ENCODE data around the gene SH3RF3. TPM values are rescaled to one million over a fixed set of nuclear protein-coding genes. Genes with fewer than 3 reads are reported as not detected.

The SH3RF3 gene
- total and polyA plus RNA-seq, 2 of the 13 experiments (the other 11 are each of a cell fraction or from before 2014, with no cell fraction given) = 0.04 TPM; not detected in 1

DNA sequence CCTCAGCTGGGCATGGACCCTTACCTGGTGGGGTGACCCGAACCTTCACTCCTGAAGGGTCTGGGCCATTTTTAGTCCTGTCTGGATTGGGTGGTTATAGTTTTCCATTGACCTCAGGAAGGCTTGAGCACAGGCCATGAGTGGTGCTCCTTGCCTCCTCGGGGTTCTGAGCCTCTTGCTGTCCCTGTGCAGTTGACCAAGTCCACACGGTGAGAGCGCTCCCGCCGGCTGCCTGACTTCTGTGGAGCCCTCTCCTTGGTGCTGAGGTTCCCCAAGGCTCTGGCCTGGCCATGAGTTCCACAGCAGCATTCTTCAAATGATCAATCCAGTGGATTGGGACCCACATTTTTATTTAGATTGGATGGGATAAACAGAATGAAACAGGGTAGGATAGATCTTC is 325.3 kb downstream of the SH3RF3 start:
- H2AFZ ChIP-seq (ENCODE audit: low read length) = no peak overlapping the region
- ATAC-seq = no peak
- TF ChIP-seq, protein P1, sequence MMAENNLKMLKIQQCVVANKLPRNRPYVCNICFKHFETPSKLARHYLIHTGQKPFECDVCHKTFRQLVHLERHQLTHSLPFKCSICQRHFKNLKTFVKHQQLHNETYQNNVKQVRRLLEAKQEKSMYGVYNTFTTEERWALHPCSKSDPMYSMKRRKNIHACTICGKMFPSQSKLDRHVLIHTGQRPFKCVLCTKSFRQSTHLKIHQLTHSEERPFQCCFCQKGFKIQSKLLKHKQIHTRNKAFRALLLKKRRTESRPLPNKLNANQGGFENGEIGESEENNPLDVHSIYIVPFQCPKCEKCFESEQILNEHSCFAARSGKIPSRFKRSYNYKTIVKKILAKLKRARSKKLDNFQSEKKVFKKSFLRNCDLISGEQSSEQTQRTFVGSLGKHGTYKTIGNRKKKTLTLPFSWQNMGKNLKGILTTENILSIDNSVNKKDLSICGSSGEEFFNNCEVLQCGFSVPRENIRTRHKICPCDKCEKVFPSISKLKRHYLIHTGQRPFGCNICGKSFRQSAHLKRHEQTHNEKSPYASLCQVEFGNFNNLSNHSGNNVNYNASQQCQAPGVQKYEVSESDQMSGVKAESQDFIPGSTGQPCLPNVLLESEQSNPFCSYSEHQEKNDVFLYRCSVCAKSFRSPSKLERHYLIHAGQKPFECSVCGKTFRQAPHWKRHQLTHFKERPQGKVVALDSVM (CRISPR knock-in tag; IDR thresholded peaks at IDR 0.05) = no peak
- no peak for TF ChIP-seq WIZ (CRISPR knock-in tag; IDR thresholded peaks at IDR 0.05)
- no peak for TF ChIP-seq REPIN1 (CRISPR knock-in tag; IDR thresholded peaks at IDR 0.05; ENCODE audit: borderline replicate concordance, low read depth)
- TF ChIP-seq ZNF3 (CRISPR knock-in tag; IDR thresholded peaks at IDR 0.05) = no peak
- TF ChIP-seq ZFP90 (CRISPR knock-in tag; IDR thresholded peaks at IDR 0.05; ENCODE audit: borderline replicate concordance) = no peak
- no peak for TF ChIP-seq JARID2 (CRISPR knock-in tag; IDR thresholded peaks at IDR 0.05; ENCODE audit: insufficient replicate concordance)
- no peak for TF ChIP-seq ZNF326 (CRISPR knock-in tag; IDR thresholded peaks at IDR 0.05; ENCODE audit: borderline replicate concordance)
- TF ChIP-seq SOX13 (IDR thresholded peaks at IDR 0.05) = no peak
- TF ChIP-seq SOX13 (CRISPR knock-in tag; conservative IDR thresholded peaks at IDR 0.05 in 1 of 2, IDR thresholded peaks at IDR 0.05 in 1 of 2) = no peak
- TF ChIP-seq, protein P2, sequence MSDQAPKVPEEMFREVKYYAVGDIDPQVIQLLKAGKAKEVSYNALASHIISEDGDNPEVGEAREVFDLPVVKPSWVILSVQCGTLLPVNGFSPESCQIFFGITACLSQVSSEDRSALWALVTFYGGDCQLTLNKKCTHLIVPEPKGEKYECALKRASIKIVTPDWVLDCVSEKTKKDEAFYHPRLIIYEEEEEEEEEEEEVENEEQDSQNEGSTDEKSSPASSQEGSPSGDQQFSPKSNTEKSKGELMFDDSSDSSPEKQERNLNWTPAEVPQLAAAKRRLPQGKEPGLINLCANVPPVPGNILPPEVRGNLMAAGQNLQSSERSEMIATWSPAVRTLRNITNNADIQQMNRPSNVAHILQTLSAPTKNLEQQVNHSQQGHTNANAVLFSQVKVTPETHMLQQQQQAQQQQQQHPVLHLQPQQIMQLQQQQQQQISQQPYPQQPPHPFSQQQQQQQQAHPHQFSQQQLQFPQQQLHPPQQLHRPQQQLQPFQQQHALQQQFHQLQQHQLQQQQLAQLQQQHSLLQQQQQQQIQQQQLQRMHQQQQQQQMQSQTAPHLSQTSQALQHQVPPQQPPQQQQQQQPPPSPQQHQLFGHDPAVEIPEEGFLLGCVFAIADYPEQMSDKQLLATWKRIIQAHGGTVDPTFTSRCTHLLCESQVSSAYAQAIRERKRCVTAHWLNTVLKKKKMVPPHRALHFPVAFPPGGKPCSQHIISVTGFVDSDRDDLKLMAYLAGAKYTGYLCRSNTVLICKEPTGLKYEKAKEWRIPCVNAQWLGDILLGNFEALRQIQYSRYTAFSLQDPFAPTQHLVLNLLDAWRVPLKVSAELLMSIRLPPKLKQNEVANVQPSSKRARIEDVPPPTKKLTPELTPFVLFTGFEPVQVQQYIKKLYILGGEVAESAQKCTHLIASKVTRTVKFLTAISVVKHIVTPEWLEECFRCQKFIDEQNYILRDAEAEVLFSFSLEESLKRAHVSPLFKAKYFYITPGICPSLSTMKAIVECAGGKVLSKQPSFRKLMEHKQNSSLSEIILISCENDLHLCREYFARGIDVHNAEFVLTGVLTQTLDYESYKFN (CRISPR knock-in tag; conservative IDR thresholded peaks at IDR 0.05) = no peak
- TF ChIP-seq ZNF619 (CRISPR knock-in tag; IDR thresholded peaks at IDR 0.05) = no peak
- TF ChIP-seq, protein P3, sequence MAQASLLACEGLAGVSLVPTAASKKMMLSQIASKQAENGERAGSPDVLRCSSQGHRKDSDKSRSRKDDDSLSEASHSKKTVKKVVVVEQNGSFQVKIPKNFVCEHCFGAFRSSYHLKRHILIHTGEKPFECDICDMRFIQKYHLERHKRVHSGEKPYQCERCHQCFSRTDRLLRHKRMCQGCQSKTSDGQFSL (CRISPR knock-in tag; IDR thresholded peaks at IDR 0.05) = no peak
- TF ChIP-seq, protein P4, sequence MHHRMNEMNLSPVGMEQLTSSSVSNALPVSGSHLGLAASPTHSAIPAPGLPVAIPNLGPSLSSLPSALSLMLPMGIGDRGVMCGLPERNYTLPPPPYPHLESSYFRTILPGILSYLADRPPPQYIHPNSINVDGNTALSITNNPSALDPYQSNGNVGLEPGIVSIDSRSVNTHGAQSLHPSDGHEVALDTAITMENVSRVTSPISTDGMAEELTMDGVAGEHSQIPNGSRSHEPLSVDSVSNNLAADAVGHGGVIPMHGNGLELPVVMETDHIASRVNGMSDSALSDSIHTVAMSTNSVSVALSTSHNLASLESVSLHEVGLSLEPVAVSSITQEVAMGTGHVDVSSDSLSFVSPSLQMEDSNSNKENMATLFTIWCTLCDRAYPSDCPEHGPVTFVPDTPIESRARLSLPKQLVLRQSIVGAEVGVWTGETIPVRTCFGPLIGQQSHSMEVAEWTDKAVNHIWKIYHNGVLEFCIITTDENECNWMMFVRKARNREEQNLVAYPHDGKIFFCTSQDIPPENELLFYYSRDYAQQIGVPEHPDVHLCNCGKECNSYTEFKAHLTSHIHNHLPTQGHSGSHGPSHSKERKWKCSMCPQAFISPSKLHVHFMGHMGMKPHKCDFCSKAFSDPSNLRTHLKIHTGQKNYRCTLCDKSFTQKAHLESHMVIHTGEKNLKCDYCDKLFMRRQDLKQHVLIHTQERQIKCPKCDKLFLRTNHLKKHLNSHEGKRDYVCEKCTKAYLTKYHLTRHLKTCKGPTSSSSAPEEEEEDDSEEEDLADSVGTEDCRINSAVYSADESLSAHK (CRISPR knock-in tag; IDR thresholded peaks at IDR 0.05; ENCODE audit: borderline replicate concordance) = no peak
- TF ChIP-seq ZBTB7A (CRISPR knock-in tag; IDR thresholded peaks at IDR 0.05) = no peak
- no peak for TF ChIP-seq ZNF549 (CRISPR knock-in tag; IDR thresholded peaks at IDR 0.05)
- no peak for TF ChIP-seq HDAC2 (CRISPR knock-in tag; IDR thresholded peaks at IDR 0.05)
- no peak for TF ChIP-seq RFX1 (IDR thresholded peaks at IDR 0.05)
- TF ChIP-seq PCBP1 (IDR thresholded peaks at IDR 0.05; ENCODE audit: borderline replicate concordance, low read depth, low read length) = no peak

More for the DNA sequence above, 325.3 kb downstream of the SH3RF3 start:
- intact Hi-C loops (cut with micrococcal nuclease; ENCODE audit: unreplicated experiment) = no loop called here
- ChIA-PET CTCF (ENCODE audit: low intra/inter-chr PET ratio, low total read pairs) (no interaction called here), POLR2A (no interaction called here)
- H3K27ac ChIP-seq (ENCODE audit: extremely low read length, insufficient read depth, low read length) = no peak overlapping the region
- 61% methylated on average over 6 of the region's 6 CpGs for WGBS (ENCODE audit: low lambda C conversion rate)
- H3K4me2 ChIP-seq (ENCODE audit: low read depth, low read length) = no peak overlapping the region
- H3K9me3 ChIP-seq (ENCODE audit: low read length) = no peaks in the 10 kb centered on the region
- no peaks in the 10 kb centered on the region for H3K36me3 ChIP-seq (replicated peaks in 1 of 2; ENCODE audit: control insufficient read depth in 1 of 2, insufficient read depth in 2 of 2, low read length in 2 of 2)
- in situ Hi-C loops (cut with HindIII; ENCODE audit: extremely low pct_ligation_motif_present, low pct_unique_long_range_greater_than_20kb) = no loop called here
- H3K27me3 ChIP-seq (ENCODE audit: control insufficient read depth in 1 of 2, insufficient read depth in 2 of 2, low read length in 2 of 2) = peaks cover 0 to 2% of the 10 kb centered on the region in 2 experiments; a peak in 2 of 5 replicates
- no peak overlapping the region for H3K4me3 ChIP-seq (replicated peaks in 1 of 3; ENCODE audit: insufficient read depth in 1 of 3, low read depth in 2 of 3, low read length in 3 of 3)
- no peaks in the 10 kb centered on the region for H3K4me1 ChIP-seq (ENCODE audit: insufficient read depth, low read length)
- no peaks in the 10 kb centered on the region for H3K79me2 ChIP-seq (ENCODE audit: insufficient read depth, low read length)
- FAIRE-seq (no peak), DNase-seq (ENCODE audit: low spot score) (no peak)
- H4K20me1 ChIP-seq (ENCODE audit: insufficient read depth, low read length) = no peaks in the 10 kb centered on the region
- BruUV-seq (replicated peaks) = no TSS peak
- H3K9ac ChIP-seq (ENCODE audit: insufficient read depth, low read depth, low read length) = no peak overlapping the region
